NCI-H2029 (cell line): ENCODE measurements around the gene LDLRAD4.
A peak's percentile ranks its signal among the peaks of the same experiment; 100 is the strongest.

Experiments
- DNase-seq: peaks from one replicate; lab custom pipeline; 2025; lab: John Stamatoyannopoulos, UW

The LDLRAD4 gene

DNA sequence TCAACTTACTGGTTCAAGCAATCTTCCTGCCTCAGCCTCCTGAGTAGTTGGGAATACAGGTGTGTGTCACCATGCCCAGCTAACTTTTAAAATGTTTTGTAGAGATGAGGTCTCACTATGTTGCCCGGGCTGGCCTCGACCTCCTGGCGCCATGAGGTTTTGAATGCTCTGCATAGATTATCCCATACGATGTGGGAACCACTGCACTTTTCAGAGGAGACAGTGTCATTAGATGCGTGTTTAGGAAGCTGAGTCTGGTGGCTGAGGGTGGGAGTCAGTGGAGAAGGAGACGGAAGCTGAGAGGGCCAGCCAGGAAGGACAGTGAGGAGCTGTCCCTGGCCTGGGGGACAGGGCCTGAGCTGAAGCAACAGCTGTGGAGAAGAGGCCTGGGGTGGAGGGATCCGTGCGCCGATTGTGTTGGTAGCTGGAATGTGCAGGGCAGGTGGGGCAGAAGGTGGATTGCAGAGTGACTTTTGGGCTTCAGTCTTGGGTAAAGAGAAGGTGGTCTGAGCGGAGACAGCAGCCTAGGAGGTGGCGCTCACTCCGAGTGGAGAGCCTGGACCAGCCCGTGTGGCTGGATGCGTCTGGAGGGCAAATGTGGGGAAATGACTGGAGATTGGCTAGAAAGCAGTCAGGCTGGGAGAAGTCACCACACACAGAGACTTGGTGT is 68.0 kb downstream of the LDLRAD4 start:
- no peak for DNase-seq

DNA sequence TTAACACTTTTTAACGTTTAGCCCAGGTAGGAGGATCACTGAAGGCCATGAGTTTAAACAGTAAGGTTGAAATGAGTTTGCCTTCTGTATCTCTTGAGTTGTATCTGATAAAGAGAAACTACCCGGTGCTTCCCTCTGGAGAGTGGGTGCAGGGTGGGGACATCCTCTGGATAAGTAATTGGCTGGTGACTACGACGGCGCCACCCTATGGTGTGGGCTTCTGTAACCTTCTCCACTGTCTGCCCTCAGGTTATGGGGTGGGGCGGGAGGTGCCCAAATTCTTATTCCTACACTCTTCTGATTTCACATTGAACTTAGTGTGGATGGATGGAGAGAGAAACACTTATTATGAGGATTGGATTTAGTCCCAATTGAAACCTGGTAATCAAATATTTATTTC is 68.8 kb downstream of the LDLRAD4 start:
- no peak for DNase-seq

DNA sequence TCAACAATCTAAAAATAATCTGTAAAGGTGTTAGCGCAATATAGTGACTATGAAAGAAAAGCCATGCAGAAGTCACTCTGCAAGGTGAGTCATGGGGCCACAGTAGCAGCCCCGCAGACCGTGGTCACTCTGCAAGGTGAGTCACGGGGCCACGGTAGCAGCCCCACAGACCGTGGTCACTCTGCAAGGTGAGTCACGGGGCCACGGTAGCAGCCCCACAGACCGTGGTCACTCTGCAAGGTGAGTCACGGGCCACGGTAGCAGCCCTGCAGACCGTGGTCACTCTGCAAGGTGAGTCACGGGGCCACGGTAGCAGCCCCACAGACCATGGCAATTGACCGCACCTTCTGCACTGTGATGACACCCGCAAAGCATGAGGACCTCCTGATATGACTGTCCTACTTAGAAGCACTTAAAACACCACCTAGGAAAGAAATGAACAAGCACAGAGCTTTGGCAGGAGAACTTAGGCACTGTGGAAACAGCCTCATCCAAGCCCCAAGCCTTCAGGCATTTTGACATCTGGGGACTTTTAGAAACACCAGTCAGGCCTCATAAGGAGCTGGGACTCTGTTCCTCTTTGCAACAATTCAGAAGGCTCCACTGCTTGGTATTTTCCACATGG is 70.1 kb downstream of the LDLRAD4 start:
- no peak for DNase-seq

DNA sequence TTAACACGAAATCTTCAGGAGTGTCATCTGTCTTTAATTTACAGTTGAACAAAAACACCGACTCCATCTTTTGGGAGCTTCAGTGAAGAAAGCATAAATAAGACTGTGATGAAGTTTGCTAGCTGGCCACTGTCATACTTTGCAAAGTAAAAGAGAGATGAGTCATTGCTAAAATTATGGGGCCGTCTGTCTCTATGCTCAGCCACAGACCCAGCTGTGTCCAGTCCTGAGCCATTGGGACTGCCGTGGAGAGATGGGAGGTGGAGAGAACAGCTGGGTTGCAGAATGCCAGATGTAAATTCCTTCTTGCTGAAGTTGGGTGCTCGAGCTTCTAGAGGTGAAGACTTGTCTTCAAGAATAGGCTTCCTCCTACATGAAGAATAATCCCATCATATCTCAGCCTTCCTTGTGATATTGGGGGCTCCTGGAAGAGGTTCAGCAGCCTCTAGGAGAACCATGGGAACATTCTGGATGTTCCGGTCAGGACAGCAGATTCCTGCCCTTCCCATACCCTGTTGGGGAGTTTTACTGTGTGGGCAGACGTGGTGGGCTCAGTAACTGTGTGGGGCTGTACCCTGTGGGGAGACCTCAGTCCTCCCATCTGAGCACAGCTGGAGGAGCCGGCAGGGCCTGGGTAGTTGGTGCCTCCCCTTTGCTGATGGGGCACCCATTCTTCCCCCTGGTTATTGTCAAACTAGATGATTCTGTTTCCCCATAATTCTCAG is 71.1 kb downstream of the LDLRAD4 start:
- DNase-seq = no peak

DNA sequence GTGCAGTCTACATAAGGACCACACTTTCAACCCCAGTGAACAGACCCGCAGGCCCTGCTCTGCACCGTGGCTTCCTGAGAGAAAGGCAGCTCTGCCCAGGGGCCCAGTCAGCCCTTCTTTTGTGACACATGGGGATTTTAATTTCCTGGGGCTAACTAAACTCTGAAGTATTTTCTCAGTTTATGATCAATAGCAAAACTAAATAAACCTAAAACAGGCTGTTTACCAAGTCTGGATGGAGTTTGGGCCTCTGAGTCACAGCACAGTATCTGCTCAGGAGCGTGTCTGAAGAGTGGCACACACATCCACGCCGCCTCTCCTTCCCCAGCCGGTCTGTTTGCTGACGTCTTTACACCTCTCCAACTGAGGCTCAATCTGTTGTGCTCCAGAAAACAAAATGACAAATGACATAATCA is 72.3 kb downstream of the LDLRAD4 start:
- DNase-seq = no peak

DNA sequence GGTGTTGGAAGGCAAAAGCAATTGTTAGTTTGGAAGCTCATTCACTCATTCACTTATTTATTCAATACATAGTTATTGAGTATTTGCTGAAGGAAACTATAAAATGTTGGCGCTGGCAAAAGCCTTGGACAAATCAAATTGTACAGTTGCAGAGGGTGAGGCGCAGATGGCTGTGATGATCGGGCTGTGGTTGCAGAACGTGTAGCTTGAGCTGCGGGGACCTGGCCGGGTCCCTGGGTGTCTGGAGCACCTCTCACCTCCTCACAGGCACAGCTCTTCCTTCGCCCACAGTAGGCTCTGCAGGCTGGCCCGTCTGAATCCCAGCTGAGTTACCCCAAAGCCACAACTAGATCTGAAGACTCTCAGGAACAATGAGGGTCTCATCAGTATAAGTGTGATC is 72.7 kb downstream of the LDLRAD4 start:
- DNase-seq = no peak

DNA sequence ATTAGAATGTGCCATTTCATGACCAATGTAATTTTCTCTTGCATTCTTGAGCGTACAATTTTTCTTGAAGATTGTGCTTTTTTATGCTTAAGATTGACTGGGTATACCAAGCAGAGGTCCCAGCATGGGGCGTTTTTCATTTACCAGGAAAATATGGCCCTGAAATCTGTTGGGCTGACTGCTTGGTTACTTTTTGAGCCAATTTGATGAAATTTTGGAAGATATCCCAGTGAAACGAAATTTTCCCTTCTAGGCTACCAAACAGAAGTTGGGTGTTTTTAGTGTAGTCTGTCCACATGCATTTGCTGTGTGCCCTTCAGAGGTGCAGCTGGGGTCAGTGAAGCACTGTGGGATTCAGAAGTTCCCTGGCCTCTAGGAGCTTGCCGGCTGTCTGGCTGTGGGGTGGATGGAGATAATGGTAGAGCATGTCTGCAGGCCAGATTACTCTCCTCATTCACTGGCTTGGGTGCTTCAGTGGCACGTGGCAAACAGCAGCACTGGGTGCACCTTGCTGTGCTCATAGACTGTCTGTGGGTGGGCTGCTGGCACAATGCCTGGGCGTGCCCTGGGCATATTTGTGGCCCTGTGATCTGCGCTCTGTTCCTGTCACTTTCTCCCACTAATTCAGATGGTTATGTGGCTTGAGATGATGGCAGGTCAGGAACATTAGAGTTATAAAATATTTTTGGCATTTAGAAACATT is 73.3 kb downstream of the LDLRAD4 start:
- no peak for DNase-seq

DNA sequence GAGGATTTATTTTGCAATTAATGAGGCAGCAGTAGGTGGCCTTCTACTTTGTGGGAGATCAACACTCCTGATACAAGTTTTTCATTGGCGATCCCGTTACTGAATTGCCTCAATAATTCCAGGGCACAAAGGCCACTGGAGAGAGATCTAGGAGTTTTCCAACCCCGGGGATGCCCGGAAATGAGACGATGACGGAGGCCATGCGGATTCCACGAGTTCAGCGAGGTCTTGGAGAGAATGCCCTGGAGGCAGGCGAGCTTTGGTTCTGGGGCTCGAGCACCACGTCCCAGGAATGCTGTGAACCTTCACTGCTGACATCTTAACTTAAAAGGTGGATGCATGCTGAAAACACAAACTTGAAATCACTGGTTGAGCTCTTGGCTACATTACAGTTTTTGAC is 74.2 kb downstream of the LDLRAD4 start:
- DNase-seq = no peak

DNA sequence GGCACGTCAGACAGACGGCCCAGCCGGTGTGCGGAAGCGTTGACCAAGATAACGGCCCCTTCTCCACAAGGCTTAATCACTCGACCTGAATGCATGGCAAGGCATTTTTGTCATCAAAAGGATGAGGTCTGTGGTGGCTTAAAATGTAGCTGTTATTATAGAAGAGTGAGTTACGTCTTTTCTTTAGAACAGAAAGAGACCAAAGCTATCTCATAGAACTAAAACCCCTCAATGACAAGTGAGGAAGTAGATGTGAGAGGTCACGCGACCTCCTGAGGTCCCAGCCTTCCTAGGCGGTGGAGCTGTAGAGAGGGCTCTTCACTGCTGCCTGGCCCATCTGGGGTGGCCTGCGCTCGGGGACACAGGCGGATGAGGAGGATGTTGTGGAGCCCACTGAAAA is 75.7 kb downstream of the LDLRAD4 start:
- no peak for DNase-seq

DNA sequence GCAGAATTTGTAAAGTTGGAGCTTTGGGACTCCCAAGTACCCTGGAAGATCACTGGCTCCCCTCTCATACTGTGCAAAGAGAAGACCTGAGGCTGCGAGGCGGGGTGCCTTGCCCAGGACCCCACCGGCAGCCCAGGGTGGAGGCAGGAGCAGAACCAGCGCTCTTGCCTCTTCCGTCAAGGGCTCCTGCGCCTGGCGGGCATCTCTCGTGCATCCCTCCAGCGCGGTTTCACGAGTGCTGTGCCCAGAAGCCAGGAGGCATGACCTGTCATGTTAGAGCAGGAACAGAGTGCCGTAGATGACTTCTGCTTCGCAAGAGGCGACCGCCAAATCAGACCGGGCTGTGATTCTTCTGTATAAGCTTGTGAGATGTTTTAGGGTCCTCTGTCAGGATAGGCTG is 77.3 kb downstream of the LDLRAD4 start:
- DNase-seq = no peak

DNA sequence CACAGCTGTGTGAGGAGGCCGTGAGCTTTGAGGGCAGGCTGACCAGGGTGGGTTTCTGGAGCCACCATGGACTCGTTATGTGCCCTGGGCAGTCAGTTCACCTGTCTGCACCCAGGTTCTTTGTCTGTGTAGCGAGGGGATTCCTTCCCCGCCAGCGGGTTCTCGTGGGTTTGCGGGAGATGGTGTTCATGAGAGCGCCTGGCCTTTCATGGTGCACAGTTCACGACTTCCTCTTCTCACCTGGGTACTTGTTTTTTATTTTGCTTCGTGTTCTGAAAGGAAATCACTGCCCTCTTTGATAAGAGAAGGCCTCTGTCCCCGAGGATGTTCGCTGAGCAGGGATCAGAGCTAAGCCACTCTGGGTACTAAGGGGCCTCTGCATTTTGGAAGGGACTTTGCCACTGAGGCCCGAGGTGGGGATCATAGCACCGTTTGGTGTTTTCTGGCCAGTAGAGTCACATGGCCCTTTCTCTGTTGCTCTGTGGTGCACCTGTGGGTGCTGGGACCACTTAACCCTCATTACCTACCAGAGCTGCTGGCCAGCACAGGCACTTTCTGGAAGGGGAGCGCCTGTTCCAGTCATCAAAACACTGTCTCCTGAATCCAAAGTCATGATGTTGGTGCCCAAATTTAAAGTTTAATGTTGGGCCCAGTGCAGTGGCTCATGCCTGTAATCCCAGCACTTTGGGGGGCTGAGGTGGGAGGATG is 78.5 kb downstream of the LDLRAD4 start:
- no peak for DNase-seq

DNA sequence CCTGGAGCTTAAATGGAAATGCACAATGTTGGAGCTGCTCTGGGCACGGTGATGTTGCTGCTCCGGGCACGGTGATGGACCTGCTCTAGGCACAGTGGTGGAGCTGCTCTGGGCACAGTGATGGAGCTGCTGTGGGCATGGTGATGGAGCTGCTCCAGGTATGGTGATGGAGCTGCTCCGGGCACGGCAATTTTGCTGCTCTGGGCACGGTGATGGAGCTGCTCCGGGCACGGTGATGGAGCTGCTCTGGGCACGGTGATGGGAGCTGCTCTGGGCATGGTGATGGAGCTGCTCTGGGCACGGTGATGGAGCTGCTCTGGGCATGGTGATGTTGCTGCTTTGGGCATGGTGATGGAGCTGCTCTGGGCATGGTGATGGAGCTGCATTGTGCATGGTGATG is 79.7 kb downstream of the LDLRAD4 start:
- DNase-seq = no peak

DNA sequence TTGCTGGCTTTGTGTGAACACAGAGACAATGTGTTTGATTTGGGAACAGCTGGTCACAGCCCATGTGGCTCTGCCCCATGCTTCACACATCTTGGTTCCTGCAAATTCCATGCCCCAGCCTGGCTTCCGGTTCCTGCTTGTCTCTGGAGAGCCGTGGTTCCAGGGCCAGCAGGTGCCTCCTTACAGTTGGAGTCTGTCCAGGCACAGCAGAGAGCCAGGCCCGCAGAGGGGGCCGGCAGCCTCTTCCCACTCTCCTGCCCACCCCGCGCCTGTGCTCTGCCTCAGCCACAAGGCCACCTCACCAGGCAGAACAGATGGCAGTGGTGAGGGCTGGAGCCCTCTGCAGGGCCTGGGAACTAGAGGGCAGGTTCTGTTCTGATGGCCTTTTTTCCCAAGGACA is 81.5 kb downstream of the LDLRAD4 start:
- peak; percentile 39 for DNase-seq

DNA sequence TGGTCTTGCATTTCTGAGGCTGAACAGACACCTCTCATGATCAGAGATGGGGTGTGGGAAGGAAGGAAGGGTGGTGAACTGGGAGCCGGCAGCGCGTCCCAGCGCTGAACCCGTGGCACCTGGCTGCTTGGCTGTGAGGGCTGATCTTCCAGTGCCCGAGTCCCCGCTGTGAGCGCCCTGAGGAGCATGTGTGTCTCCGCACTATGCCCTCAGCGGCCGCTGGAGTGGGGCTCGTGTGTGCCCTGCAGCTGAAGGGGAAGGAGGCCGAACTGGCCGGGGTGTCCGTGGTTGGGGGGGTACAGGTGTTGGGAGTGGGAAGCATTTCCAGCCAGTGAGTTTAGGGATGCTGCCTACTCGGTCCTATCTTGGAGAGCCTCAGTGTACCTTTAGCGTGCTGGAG is 82.2 kb downstream of the LDLRAD4 start:
- DNase-seq = no peak

DNA sequence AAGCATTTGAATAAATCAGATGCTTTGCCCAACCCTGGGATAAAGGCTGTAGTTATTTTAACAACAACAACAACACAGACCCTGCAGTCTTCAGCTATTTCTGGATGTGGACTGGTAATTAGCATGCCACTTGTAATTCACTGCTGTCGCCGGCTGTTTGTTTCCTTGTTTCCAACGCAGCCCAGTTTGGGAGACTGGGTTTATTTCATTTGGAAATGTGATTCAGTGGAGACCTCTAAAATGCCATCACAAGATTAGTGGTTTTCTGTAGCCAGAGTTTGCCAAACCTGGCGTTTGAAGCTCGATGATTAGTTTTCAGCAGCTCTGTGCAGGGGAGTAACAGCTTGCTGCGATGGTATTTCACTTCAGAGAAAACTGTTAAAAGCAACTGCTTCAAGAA is 83.5 kb downstream of the LDLRAD4 start:
- no peak for DNase-seq

DNA sequence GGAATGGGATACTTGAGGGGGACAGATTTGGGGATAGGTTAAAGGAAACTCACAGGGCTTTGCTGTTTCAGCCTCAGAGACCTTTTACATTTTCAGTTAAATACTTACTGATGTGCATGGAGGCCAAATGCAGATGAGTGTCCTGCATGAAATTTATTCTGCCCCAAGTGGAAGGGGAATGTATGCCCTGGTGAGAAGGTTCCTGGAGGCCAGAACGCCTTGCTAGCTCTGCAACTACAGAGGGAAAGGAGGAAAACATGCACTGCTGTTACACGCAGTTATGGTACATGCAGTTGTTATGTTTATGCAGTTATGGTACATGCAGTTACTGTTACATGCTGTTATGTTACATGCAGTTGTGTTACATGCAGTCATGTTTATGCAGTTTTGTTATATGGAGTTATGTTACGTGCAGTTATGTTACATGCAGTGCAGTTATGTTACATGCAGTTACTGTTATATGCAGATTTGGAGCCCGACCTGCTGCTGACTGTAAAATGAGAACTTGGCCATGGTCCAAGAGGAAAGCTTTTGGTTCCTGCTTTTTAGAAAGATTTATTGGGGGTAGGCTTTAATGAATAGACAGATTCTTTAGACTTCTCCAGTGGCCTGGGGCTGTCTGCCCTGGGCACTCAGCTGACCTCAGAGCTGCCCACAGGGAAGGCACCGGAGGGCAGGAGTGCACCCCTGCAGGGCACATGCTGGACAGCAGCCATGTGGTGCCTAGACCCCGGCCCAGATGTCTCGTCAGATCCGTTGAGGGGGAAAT is 84.1 kb downstream of the LDLRAD4 start:
- DNase-seq = no peak

DNA sequence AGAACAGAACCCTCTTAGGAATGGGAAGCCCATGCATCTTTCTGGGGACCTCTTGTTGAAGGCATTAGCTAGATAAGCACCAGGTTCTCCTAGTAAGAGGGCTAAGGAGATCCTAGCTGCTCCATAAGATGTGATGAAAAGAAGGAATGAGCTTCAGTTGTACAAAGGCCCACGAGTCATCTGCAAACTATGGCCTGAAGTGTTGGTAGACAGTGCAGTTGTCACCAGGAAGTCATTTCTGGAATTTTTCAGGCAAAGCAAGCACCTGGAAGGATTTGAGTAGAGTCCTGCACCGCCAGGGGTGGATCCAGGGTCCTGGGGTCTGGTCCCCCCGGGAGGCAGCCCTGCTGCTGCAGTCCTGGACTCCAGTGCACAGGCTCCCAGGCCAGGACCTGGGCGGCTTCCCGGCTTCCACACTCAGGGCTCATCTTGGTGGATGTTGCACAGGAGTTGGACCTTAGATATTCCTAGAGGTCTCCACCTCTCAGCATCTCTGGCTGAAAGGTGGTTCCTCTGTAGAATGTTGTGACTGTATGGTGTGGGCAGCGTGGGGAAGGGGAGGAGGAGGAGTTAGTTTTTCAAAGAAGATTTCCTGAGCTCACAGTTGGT is 85.3 kb downstream of the LDLRAD4 start:
- no peak for DNase-seq

DNA sequence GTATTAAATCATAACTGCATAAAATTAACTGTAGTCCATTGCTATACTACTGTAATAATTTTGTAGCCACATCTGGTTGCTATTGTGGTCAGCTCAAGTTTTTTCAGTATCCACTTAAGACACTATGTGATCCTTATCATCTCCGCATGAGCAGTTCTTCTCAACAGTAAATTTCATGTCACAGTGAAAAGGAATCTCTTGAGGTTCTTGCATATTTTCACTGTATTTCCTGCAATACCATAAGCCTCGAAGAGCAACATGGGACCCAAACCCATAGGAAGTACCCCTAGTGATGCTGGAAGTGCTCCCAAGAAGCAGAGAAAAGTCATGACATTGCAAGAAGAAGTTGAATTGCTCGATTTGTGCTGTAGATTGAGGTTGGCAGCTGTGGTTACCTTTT is 86.7 kb downstream of the LDLRAD4 start:
- no peak for DNase-seq

DNA sequence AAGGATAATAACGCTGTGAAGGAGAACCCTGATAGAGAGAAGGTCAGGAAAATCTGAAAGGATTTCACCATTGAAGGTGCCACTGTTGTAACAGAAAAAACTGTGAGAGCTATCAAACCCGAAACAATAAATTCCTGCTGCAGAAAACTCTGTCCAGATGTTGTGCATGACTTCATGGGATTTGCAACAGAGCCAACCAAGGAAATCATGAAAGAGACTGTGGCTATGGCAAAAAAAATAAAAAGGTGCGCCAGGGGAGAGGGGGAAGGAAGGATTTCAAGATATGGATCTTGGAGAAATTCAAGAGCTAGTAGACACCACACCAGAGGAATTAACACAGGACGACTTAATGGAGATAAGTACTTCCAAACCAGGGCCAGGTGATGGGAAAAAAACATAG is 88.0 kb downstream of the LDLRAD4 start:
- no peak for DNase-seq

DNA sequence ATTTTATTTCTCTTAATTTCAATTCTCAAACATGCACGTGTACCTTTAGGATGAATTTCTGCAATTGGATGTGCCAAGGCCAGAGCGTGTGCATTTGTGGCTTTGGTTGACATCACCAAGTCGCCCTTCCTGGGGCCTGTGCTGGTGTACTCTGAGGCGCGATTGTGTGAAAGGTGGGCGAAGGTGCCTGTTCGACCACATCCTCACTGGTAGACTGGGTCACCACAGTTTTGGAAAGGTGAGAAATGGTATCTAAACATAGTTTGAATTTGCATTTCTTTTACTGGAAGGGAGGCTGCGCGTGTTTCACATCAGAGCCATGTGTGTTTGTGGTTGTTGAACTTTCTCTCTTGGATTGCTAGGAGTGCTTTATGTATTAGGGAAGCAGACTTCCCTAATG is 89.8 kb downstream of the LDLRAD4 start:
- no peak for DNase-seq
